Measurements from ENCODE around the gene USP36.

Gene USP36

GRCh38 chr17:78794864-78795640, 45.6 kb downstream of the USP36 start:
- no peak for TF ChIP-seq TCF12 (IDR thresholded peaks at IDR 0.05; ENCODE audit: low read depth)
- no peak for TF ChIP-seq FOXM1 (IDR thresholded peaks at IDR 0.05; ENCODE audit: borderline replicate concordance, low read depth)

GRCh38 chr17:78794399-78794798, 46.2 kb downstream of the USP36 start:
- TF ChIP-seq REST (IDR thresholded peaks at IDR 0.05; ENCODE audit: low read depth) (no peak), YY1 (IDR thresholded peaks at IDR 0.05; ENCODE audit: low read depth) (no peak), FOXM1 (IDR thresholded peaks at IDR 0.05; ENCODE audit: borderline replicate concordance, low read depth) (no peak), TEAD4 (IDR thresholded peaks at IDR 0.05) (no peak), TCF12 (IDR thresholded peaks at IDR 0.05; ENCODE audit: low read depth) (no peak), TAF1 (IDR thresholded peaks at IDR 0.05; ENCODE audit: low read depth) (no peak), CEBPB (IDR thresholded peaks at IDR 0.05) (no peak), EP300 (IDR thresholded peaks at IDR 0.05; ENCODE audit: borderline replicate concordance) (no peak), RAD21 (IDR thresholded peaks at IDR 0.05; ENCODE audit: low read depth) (no peak), ZBTB7A (IDR thresholded peaks at IDR 0.05; ENCODE audit: low read depth) (no peak), MAX (IDR thresholded peaks at IDR 0.05) (no peak), EGR1 (IDR thresholded peaks at IDR 0.05) (no peak), CREB1 (IDR thresholded peaks at IDR 0.05; ENCODE audit: low read depth) (no peak), NFIC (IDR thresholded peaks at IDR 0.05) (no peak), USF1 (IDR thresholded peaks at IDR 0.05) (no peak)

GRCh38 chr17:78793968-78794367, 46.6 kb downstream of the USP36 start:
- TF ChIP-seq TAF1 (IDR thresholded peaks at IDR 0.05; ENCODE audit: low read depth) (no peak), CREB1 (IDR thresholded peaks at IDR 0.05; ENCODE audit: low read depth) (no peak), EP300 (IDR thresholded peaks at IDR 0.05; ENCODE audit: borderline replicate concordance) (no peak), NFIC (IDR thresholded peaks at IDR 0.05) (no peak), RAD21 (IDR thresholded peaks at IDR 0.05; ENCODE audit: low read depth) (no peak), MAX (IDR thresholded peaks at IDR 0.05) (no peak), EGR1 (IDR thresholded peaks at IDR 0.05) (no peak), FOXM1 (IDR thresholded peaks at IDR 0.05; ENCODE audit: borderline replicate concordance, low read depth) (no peak), REST (IDR thresholded peaks at IDR 0.05; ENCODE audit: low read depth) (no peak), TCF12 (IDR thresholded peaks at IDR 0.05; ENCODE audit: low read depth) (no peak), CEBPB (IDR thresholded peaks at IDR 0.05) (no peak), ZBTB7A (IDR thresholded peaks at IDR 0.05; ENCODE audit: low read depth) (no peak), TEAD4 (IDR thresholded peaks at IDR 0.05) (no peak), YY1 (IDR thresholded peaks at IDR 0.05; ENCODE audit: low read depth) (no peak)

GRCh38 chr17:78793415-78793814, 47.2 kb downstream of the USP36 start:
- no peak for TF ChIP-seq USF1 (IDR thresholded peaks at IDR 0.05)
- no peak for TF ChIP-seq YY1 (IDR thresholded peaks at IDR 0.05; ENCODE audit: low read depth)
- no peak for TF ChIP-seq EP300 (IDR thresholded peaks at IDR 0.05; ENCODE audit: borderline replicate concordance)
- no peak for TF ChIP-seq RAD21 (IDR thresholded peaks at IDR 0.05; ENCODE audit: low read depth)
- TF ChIP-seq MAX (IDR thresholded peaks at IDR 0.05) = no peak
- no peak for TF ChIP-seq CEBPB (IDR thresholded peaks at IDR 0.05)
- no peak for TF ChIP-seq REST (IDR thresholded peaks at IDR 0.05; ENCODE audit: low read depth)
- TF ChIP-seq EGR1 (IDR thresholded peaks at IDR 0.05) = no peak
- TF ChIP-seq TCF12 (IDR thresholded peaks at IDR 0.05; ENCODE audit: low read depth) = no peak
- no peak for TF ChIP-seq TAF1 (IDR thresholded peaks at IDR 0.05; ENCODE audit: low read depth)
- no peak for TF ChIP-seq NFIC (IDR thresholded peaks at IDR 0.05)
- no peak for TF ChIP-seq CREB1 (IDR thresholded peaks at IDR 0.05; ENCODE audit: low read depth)
- TF ChIP-seq ZBTB7A (IDR thresholded peaks at IDR 0.05; ENCODE audit: low read depth) = no peak
- no peak for TF ChIP-seq FOXM1 (IDR thresholded peaks at IDR 0.05; ENCODE audit: borderline replicate concordance, low read depth)
- TF ChIP-seq TEAD4 (IDR thresholded peaks at IDR 0.05) = no peak

Data from Ishikawa (cell line).